Measurements from ENCODE around the gene CLDN16.

Gene CLDN16

GRCh38 chr3:190396001-190396400, 8.0 kb downstream of the CLDN16 start:
- Histone ChIP-seq H3K27me3 (ENCODE audit: insufficient read depth, low read length) (no peaks in the 10 kb centered on the region), H3K9me3 (ENCODE audit: low read length) (no peaks in the 10 kb centered on the region), H4K20me1 (ENCODE audit: insufficient read depth, low read length) (no peaks in the 10 kb centered on the region), H3K79me2 (ENCODE audit: insufficient read depth, low read length) (no peaks in the 10 kb centered on the region), H3K4me2 (ENCODE audit: low read length) (no peak overlapping the region), H3K9me2 (ENCODE audit: low read depth, low read length) (no peaks in the 10 kb centered on the region; the same call in 1 of the 2 replicates), H3K36me3 (ENCODE audit: insufficient read depth, low read length) (no peaks in the 10 kb centered on the region), H3K4me3 (ENCODE audit: low read depth, low read length, poor library complexity, severe bottlenecking) (no peak overlapping the region), H2AFZ (ENCODE audit: low read length) (no peak overlapping the region), H3K27ac (ENCODE audit: low read depth, low read length, poor library complexity, severe bottlenecking) (no peak overlapping the region), H3K9ac (ENCODE audit: low read length) (no peak overlapping the region), H3F3A (ENCODE audit: insufficient read depth, low read length) (no peaks in the 10 kb centered on the region), H3K4me1 (ENCODE audit: insufficient read depth, low read length, severe bottlenecking) (no peaks in the 10 kb centered on the region)
- no peak for TF ChIP-seq CTCF (IDR thresholded peaks at IDR 0.05; ENCODE audit: low read length)
- TF ChIP-seq EZH2 (IDR thresholded peaks at IDR 0.05; ENCODE audit: borderline replicate concordance, low read length) = no peak

GRCh38 chr3:190397889-190398288, 9.9 kb downstream of the CLDN16 start:
- H3K79me2 ChIP-seq (ENCODE audit: insufficient read depth, low read length) = no peaks in the 10 kb centered on the region
- no peak overlapping the region for H2AFZ ChIP-seq (ENCODE audit: low read length)
- H3K4me2 ChIP-seq (ENCODE audit: low read length) = no peak overlapping the region
- no peak overlapping the region for H3K4me3 ChIP-seq (ENCODE audit: low read depth, low read length, poor library complexity, severe bottlenecking)
- H3K9ac ChIP-seq (ENCODE audit: low read length) = no peak overlapping the region
- H3K27me3 ChIP-seq (ENCODE audit: insufficient read depth, low read length) = no peaks in the 10 kb centered on the region
- H3F3A ChIP-seq (ENCODE audit: insufficient read depth, low read length) = no peaks in the 10 kb centered on the region
- no peaks in the 10 kb centered on the region for H3K36me3 ChIP-seq (ENCODE audit: insufficient read depth, low read length)
- no peaks in the 10 kb centered on the region for H3K9me3 ChIP-seq (ENCODE audit: low read length)
- H3K4me1 ChIP-seq (ENCODE audit: insufficient read depth, low read length, severe bottlenecking) = no peaks in the 10 kb centered on the region
- H3K27ac ChIP-seq (ENCODE audit: low read depth, low read length, poor library complexity, severe bottlenecking) = no peak overlapping the region
- no peaks in the 10 kb centered on the region; the same call in 1 of the 2 replicates for H3K9me2 ChIP-seq (ENCODE audit: low read depth, low read length)
- H4K20me1 ChIP-seq (ENCODE audit: insufficient read depth, low read length) = no peaks in the 10 kb centered on the region
- TF ChIP-seq CTCF (IDR thresholded peaks at IDR 0.05; ENCODE audit: low read length) = no peak
- no peak for TF ChIP-seq EZH2 (IDR thresholded peaks at IDR 0.05; ENCODE audit: borderline replicate concordance, low read length)

GRCh38 chr3:190399677-190400076, 11.7 kb downstream of the CLDN16 start:
- Histone ChIP-seq H3K9me3 (ENCODE audit: low read length) (no peaks in the 10 kb centered on the region), H3K27me3 (ENCODE audit: insufficient read depth, low read length) (no peaks in the 10 kb centered on the region), H3K79me2 (ENCODE audit: insufficient read depth, low read length) (no peaks in the 10 kb centered on the region), H3K9me2 (ENCODE audit: low read depth, low read length) (no peaks in the 10 kb centered on the region), H3K4me3 (ENCODE audit: low read depth, low read length, poor library complexity, severe bottlenecking) (no peak overlapping the region), H3K4me1 (ENCODE audit: insufficient read depth, low read length, severe bottlenecking) (no peaks in the 10 kb centered on the region), H3K4me2 (ENCODE audit: low read length) (no peak overlapping the region), H3K36me3 (ENCODE audit: insufficient read depth, low read length) (no peaks in the 10 kb centered on the region), H3K9ac (ENCODE audit: low read length) (no peak overlapping the region), H2AFZ (ENCODE audit: low read length) (no peak overlapping the region), H4K20me1 (ENCODE audit: insufficient read depth, low read length) (no peaks in the 10 kb centered on the region), H3K27ac (ENCODE audit: low read depth, low read length, poor library complexity, severe bottlenecking) (no peak overlapping the region), H3F3A (ENCODE audit: insufficient read depth, low read length) (no peaks in the 10 kb centered on the region)
- no peak for TF ChIP-seq CTCF (IDR thresholded peaks at IDR 0.05; ENCODE audit: low read length)
- no peak for TF ChIP-seq EZH2 (IDR thresholded peaks at IDR 0.05; ENCODE audit: borderline replicate concordance, low read length)
